Natural killer cell (primary cell): ENCODE data around the gene PARVA. TPM values are rescaled to one million over a fixed set of nuclear protein-coding genes. Genes with fewer than 3 reads are reported as not detected.

Source experiments
- ATAC-seq, 3 donors: fragments of 150-1000 bp in 2 of 3; fragments of 200-7000 bp in 1 of 3; cut with Tn5 transposase; 1 replicate in 1 of 3; 2 replicates in 2 of 3; pipeline ENCODE4 v1.10.0; 2021; ENCODE audit warnings: mild to moderate bottlenecking in 2 of 3, moderate library complexity in 2 of 3
- DNase-seq, 2 donors: peaks; one replicate each; pipeline versions ENCODE4 v3.0.0 to v3.0.0-alpha.2; 2013 to 2021; ENCODE audit warnings: mixed read lengths in 1 of 2
- H3K27ac ChIP-seq: one replicate; pipeline ENCODE4 v1.5.1; 2013; ENCODE audit warnings: mild to moderate bottlenecking, low read length
- H3K27me3 ChIP-seq: one replicate; pipeline ENCODE4 v1.6.1; 2013; ENCODE audit warnings: low read length; ENCODE audit not compliant: control insufficient read depth, insufficient read depth
- H3K36me3 ChIP-seq: one replicate; pipeline ENCODE4 v1.6.1; 2013; ENCODE audit warnings: low read length; ENCODE audit not compliant: control insufficient read depth, insufficient read depth
- H3K4me1 ChIP-seq: one replicate; pipeline ENCODE4 v1.6.1; 2013; ENCODE audit warnings: low read length; ENCODE audit not compliant: control insufficient read depth, insufficient read depth
- H3K4me3 ChIP-seq: one replicate; pipeline ENCODE4 v1.5.1; 2013; ENCODE audit warnings: low read length
- H3K9me3 ChIP-seq: one replicate; pipeline ENCODE4 v1.6.1; 2013; ENCODE audit warnings: low read length; ENCODE audit not compliant: control insufficient read depth, insufficient read depth
- H3K27ac Mint-ChIP-seq, 2 donors: one replicate each; pipeline ENCODE4 v1.8.0; 2022; ENCODE audit warnings: mild to moderate bottlenecking in 2 of 2, mixed read lengths in 2 of 2, moderate library complexity in 1 of 2
- H3K27me3 Mint-ChIP-seq, 2 donors: one replicate each; pipeline ENCODE4 v1.8.0; 2022; ENCODE audit warnings: low read depth in 2 of 2, mixed read lengths in 2 of 2
- H3K36me3 Mint-ChIP-seq: one replicate; pipeline ENCODE4 v1.8.0; 2022; ENCODE audit warnings: mixed read lengths
- H3K4me1 Mint-ChIP-seq, 2 donors: one replicate each; pipeline ENCODE4 v1.8.0; 2022; ENCODE audit warnings: mixed read lengths in 2 of 2
- H3K4me3 Mint-ChIP-seq: one replicate; pipeline ENCODE4 v1.8.0; 2022; ENCODE audit warnings: mild to moderate bottlenecking, moderate library complexity, mixed read lengths
- H3K9me3 Mint-ChIP-seq, 2 donors: one replicate each; pipeline ENCODE4 v1.8.0; 2022; ENCODE audit warnings: mixed read lengths in 2 of 2
- WGBS: methylation state at CpG from one replicate; pipeline ENCODE4 v1.1.7; 2013; ENCODE audit warnings: missing lambda C conversion rate; ENCODE audit not compliant: insufficient coverage; 5-methylcytosine and 5-hydroxymethylcytosine counted together
- intact Hi-C: fragments of 100-400 bp; cut with micrococcal nuclease; formaldehyde crosslinking; loops from one replicate; pipeline ENCODE4 v1.14.2; 2022
- total RNA-seq, 4 donors: library from RNA; stranded (reverse); fragments of 120-200 nt in 1 of 4; gene quantifications; one replicate each; pipeline versions ENCODE4 v1.2.3 to v1.2.4, GENCODE V29; 2013 to 2022
- TF ChIP-seq, protein P1 (sequence below): fragments of 200-600 bp; IDR thresholded peaks from one replicate; pipeline ENCODE4 v1.8.0; 2022; ENCODE audit warnings: antibody characterized with exemption

The PARVA gene
- total RNA-seq, 3 donors from 2014 or later (not counting 1 experiment from before 2014, with no cell fraction given): 0.07 to 1.0 TPM; not detected in 1

DNA sequence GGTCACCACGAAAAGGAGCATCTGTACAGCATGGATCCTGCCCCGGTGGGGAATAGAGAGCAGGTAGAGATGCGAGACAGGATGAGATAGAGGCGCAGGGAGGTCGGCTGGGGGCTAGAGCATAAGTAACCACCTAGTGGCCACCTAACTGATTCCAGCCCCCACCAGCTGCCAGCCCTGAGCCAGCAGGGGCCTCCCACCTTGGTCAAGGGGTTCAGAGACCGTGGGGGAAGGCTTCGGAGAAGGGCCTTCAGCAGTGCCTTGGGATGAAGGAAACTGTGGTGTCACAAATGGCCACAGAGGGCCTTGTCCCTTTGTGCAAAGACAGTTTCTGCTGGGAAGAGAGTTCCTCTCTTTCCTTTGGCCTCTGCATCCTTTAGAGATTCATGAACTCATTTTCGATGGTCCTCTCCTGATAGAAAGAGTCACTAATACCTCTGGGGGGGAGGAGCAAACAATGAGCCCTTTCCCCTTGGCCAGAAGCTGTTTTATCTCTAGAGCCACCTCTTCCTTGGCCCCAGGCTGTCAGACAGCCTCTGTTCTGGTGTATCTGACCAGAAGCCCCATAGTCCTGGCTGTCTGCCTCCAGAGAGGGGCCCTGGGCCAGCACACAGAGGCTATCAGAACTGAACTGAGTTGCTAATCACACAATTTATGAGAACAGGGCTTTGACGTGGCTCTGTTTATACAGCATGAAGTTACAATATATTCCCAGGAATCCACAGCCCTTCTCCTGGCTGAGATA lies 146.0 kb downstream of the PARVA start:
- Mint-ChIP-seq H3K36me3 (no peaks in the 10 kb centered on the region), H3K4me1 (no peaks in the 10 kb centered on the region), H3K4me3 (no peak overlapping the region), H3K27me3 (peaks cover 0 to 7% of the 10 kb centered on the region in 2 donors), H3K27ac (no peak overlapping the region), H3K9me3 (no peaks in the 10 kb centered on the region)
- intact Hi-C loops: no loop called here
- H3K4me3 ChIP-seq: no peak overlapping the region
- H3K27me3 ChIP-seq: no peaks in the 10 kb centered on the region
- H3K9me3 ChIP-seq: no peaks in the 10 kb centered on the region
- no peak for DNase-seq
- ATAC-seq: no peak
- no peaks in the 10 kb centered on the region for H3K4me1 ChIP-seq
- H3K36me3 ChIP-seq: no peaks in the 10 kb centered on the region
- no peak overlapping the region for H3K27ac ChIP-seq
- 81% methylated on average over 9 of the region's 9 CpGs for WGBS
- TF ChIP-seq, protein P1, sequence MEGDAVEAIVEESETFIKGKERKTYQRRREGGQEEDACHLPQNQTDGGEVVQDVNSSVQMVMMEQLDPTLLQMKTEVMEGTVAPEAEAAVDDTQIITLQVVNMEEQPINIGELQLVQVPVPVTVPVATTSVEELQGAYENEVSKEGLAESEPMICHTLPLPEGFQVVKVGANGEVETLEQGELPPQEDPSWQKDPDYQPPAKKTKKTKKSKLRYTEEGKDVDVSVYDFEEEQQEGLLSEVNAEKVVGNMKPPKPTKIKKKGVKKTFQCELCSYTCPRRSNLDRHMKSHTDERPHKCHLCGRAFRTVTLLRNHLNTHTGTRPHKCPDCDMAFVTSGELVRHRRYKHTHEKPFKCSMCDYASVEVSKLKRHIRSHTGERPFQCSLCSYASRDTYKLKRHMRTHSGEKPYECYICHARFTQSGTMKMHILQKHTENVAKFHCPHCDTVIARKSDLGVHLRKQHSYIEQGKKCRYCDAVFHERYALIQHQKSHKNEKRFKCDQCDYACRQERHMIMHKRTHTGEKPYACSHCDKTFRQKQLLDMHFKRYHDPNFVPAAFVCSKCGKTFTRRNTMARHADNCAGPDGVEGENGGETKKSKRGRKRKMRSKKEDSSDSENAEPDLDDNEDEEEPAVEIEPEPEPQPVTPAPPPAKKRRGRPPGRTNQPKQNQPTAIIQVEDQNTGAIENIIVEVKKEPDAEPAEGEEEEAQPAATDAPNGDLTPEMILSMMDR: no peak

DNA sequence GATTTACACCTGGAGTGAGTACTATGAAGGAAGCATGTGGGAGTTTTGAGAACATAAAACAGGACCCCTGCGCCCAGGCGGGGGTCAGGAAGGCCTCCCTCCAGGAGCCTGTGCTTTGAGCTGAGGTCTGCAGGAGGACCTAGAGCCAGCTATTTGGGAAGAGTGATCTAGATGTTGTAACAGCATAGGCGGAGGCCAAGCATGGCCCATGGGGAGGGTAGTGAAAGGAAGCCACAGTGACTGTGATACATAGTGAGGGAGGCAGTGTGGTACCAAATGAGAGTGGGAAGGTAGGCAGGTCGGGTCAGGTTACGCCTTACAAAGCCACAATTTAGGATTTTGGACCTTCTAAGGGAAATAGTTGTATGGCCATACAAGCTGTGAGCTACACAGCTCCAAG lies 147.5 kb downstream of the PARVA start:
- no peaks in the 10 kb centered on the region for H3K27me3 ChIP-seq
- DNase-seq: no peak
- no peak for ATAC-seq
- H3K36me3 ChIP-seq: no peaks in the 10 kb centered on the region
- Mint-ChIP-seq H3K36me3 (no peaks in the 10 kb centered on the region), H3K4me3 (no peak overlapping the region), H3K27ac (no peak overlapping the region), H3K9me3 (no peaks in the 10 kb centered on the region), H3K4me1 (no peaks in the 10 kb centered on the region), H3K27me3 (peaks cover 0 to 3% of the 10 kb centered on the region in 2 donors)
- WGBS: 90% methylated on average over 5 of the region's 5 CpGs
- intact Hi-C loops: no loop called here
- no peak overlapping the region for H3K4me3 ChIP-seq
- no peaks in the 10 kb centered on the region for H3K9me3 ChIP-seq
- TF ChIP-seq, protein P1: no peak
- no peaks in the 10 kb centered on the region for H3K4me1 ChIP-seq
- no peak overlapping the region for H3K27ac ChIP-seq

DNA sequence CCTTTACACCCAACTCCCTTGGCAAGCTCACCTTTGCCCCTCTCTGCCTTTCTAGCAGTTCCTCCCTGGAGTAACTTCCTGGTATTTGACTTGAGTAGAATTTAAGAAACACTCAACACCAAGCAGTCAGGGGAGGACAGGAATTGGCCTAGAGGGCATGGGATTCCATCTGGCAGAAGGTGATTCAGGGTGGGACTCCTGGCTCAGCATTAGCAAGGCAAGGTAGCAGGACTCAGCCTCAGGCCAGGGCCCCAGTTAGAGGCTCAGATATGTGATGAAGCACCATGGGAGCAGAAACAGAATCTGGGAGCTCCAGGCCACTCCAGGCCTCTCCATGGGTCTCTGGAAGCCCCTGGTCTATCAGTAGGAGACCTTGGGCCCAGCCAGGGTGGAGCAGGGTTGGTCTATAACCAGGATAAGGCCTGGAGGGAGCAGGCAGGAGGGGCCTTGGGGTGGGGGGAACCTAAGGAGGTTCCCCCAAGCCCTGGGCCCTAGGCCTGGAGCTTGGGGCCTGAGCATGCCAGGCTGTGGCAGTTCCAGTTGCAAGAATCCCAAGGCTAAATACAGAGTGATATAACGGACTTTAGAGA lies 148.2 kb downstream of the PARVA start:
- no peak for ATAC-seq
- TF ChIP-seq, protein P1: no peak
- Histone ChIP-seq H3K27ac (no peak overlapping the region), H3K9me3 (no peaks in the 10 kb centered on the region), H3K4me1 (no peaks in the 10 kb centered on the region), H3K4me3 (no peak overlapping the region), H3K27me3 (no peaks in the 10 kb centered on the region), H3K36me3 (no peaks in the 10 kb centered on the region)
- Mint-ChIP-seq H3K4me1 (no peaks in the 10 kb centered on the region), H3K36me3 (no peaks in the 10 kb centered on the region), H3K4me3 (no peak overlapping the region), H3K27me3 (peaks cover 0 to 3% of the 10 kb centered on the region in 2 donors), H3K9me3 (no peaks in the 10 kb centered on the region), H3K27ac (no peak overlapping the region)
- WGBS: 83% methylated on average over 1 of the region's 1 CpG
- intact Hi-C loops: no loop called here
- DNase-seq: no peak
